Endothelial cell of umbilical vein (primary cell): ENCODE results near the gene R3HCC1L. TPM values are rescaled to one million over a fixed set of nuclear protein-coding genes. Genes with fewer than 3 reads are reported as not detected.

Experiments used
- BruUV-seq: library from RNA; stranded (reverse); fragments of 400-500 nt; replicated peaks from 2 replicates; lab custom pipeline; 2021; lab: Mats Ljungman, UMichigan
- CTCF ChIA-PET: fragments of 300-600, 350-600 bp; sonication (Branson Sonifier 250); formaldehyde crosslinking; loops from one replicate; lab custom pipeline; 2021; ENCODE audit warnings: antibody characterized with exemption, inconsistent platforms; lab: Charles Lee
- POLR2A ChIA-PET: fragments of 300-600, 350-600 bp; sonication (Branson Sonifier 250); formaldehyde crosslinking; loops from one replicate; lab custom pipeline; 2021; ENCODE audit warnings: antibody characterized with exemption, inconsistent platforms; lab: Charles Lee
- DNase-seq: peaks from one replicate; pipeline ENCODE4 v3.0.0-alpha.2; 2011; ENCODE audit warnings: low read depth, low spot score
- FAIRE-seq: peaks from 2 replicates; lab custom pipeline; 2011; peaks lifted over from hg19 to GRCh38; lab: Jason Lieb, UNC
- H2AFZ ChIP-seq: 2 replicates; pipeline ENCODE4 v1.6.0; 2012; ENCODE audit warnings: low read depth, low read length, control low read depth, inconsistent platforms
- H3K27ac ChIP-seq: 2 replicates; pipeline ENCODE4 v1.5.1; 2011; ENCODE audit warnings: low read depth, mild to moderate bottlenecking, control low read depth, low read length, moderate library complexity; ENCODE audit not compliant: insufficient read depth
- H3K27me3 ChIP-seq, 2 experiments: 2 replicates each; pipeline versions ENCODE4 v1.6.0 to v1.6.1; 2011; ENCODE audit warnings: low read length in 2 of 2, mixed read lengths in 1 of 2; ENCODE audit not compliant: control insufficient read depth in 2 of 2, insufficient read depth in 2 of 2
- H3K36me3 ChIP-seq, 2 experiments: 2 replicates in 1 of 2; 3 replicates in 1 of 2; pipeline ENCODE4 v1.5.1; 2011; ENCODE audit warnings: low read length in 2 of 2, mild to moderate bottlenecking in 1 of 2, moderate library complexity in 1 of 2; ENCODE audit not compliant: control insufficient read depth in 2 of 2, insufficient read depth in 2 of 2; ENCODE audit errors: extremely low read depth in 1 of 2
- H3K4me1 ChIP-seq: 3 replicates; pipeline ENCODE4 v1.5.1; 2011; ENCODE audit warnings: mild to moderate bottlenecking, low read length; ENCODE audit not compliant: control insufficient read depth, insufficient read depth; ENCODE audit errors: extremely low read depth
- H3K4me2 ChIP-seq: 2 replicates; pipeline ENCODE4 v1.6.1; 2011; ENCODE audit warnings: low read length, control low read depth, mixed read lengths; ENCODE audit not compliant: insufficient read depth
- H3K4me3 ChIP-seq, 3 experiments: fragments of 200-600 bp in 1 of 3; sonication (generic), shearing (Covaris generic) in 1 of 3; replicated peaks in 1 of 3; 2 replicates each; pipeline ENCODE4 v1.5.1; 2011 to 2016; ENCODE audit warnings: control low read depth in 3 of 3, low read length in 3 of 3, mild to moderate bottlenecking in 2 of 3, inconsistent platforms in 1 of 3, low read depth in 1 of 3, moderate library complexity in 1 of 3; ENCODE audit not compliant: insufficient read depth in 1 of 3
- H3K79me2 ChIP-seq: 2 replicates; pipeline ENCODE4 v1.6.0; 2012; ENCODE audit warnings: low read length, inconsistent platforms; ENCODE audit not compliant: control insufficient read depth, insufficient read depth
- H3K9ac ChIP-seq: replicated peaks from 2 replicates; pipeline ENCODE3; 2011; ENCODE audit warnings: low read length, control low read depth; ENCODE audit not compliant: insufficient read depth; ENCODE audit errors: extremely low read depth
- H3K9me1 ChIP-seq: replicated peaks from 3 replicates; pipeline ENCODE4 v1.6.0; 2011; ENCODE audit warnings: mild to moderate bottlenecking, low read length; ENCODE audit not compliant: control insufficient read depth, insufficient read depth; ENCODE audit errors: extremely low read depth
- H3K9me3 ChIP-seq: replicated peaks from 2 replicates; pipeline ENCODE4 v1.5.1; 2012; ENCODE audit warnings: low read length, inconsistent platforms; ENCODE audit not compliant: control insufficient read depth, insufficient read depth
- H4K20me1 ChIP-seq: replicated peaks from 2 replicates; pipeline ENCODE3; 2011; ENCODE audit warnings: mild to moderate bottlenecking, low read length; ENCODE audit not compliant: control insufficient read depth, insufficient read depth; ENCODE audit errors: extremely low read depth
- EZH2 ChIP-seq: IDR thresholded peaks from 2 replicates; pipeline ENCODE4 v1.6.1; 2012; ENCODE audit warnings: borderline replicate concordance, low read depth, mild to moderate bottlenecking, moderate library complexity, low read length, inconsistent platforms; ENCODE audit not compliant: severe bottlenecking
- FOS ChIP-seq: IDR thresholded peaks from 2 replicates; pipeline ENCODE4 v1.6.1; 2011; ENCODE audit warnings: mild to moderate bottlenecking, low read length, moderate library complexity, borderline replicate concordance; ENCODE audit not compliant: insufficient read depth
- GATA2 ChIP-seq: IDR thresholded peaks from 2 replicates; pipeline ENCODE4 v1.7.0; 2011; ENCODE audit warnings: low read depth, mild to moderate bottlenecking, moderate library complexity, mixed read lengths, low read length; ENCODE audit not compliant: insufficient read length, insufficient read depth
- JUN ChIP-seq: IDR thresholded peaks from 2 replicates; pipeline ENCODE4 v1.6.1; 2011; ENCODE audit warnings: borderline replicate concordance, low read depth; ENCODE audit not compliant: insufficient read length, insufficient read depth
- MAX ChIP-seq: IDR thresholded peaks from 2 replicates; pipeline ENCODE4 v1.6.1; 2011; ENCODE audit not compliant: insufficient read depth, insufficient read length
- MYC ChIP-seq: IDR thresholded peaks from one replicate; pipeline ENCODE4 v1.6.1; 2011; ENCODE audit warnings: mild to moderate bottlenecking, low read depth, low read length
- POLR2A ChIP-seq: IDR thresholded peaks from 2 replicates; pipeline ENCODE4 v1.6.1; 2012; ENCODE audit warnings: low read depth, mild to moderate bottlenecking, control low read depth, low read length
- POLR2AphosphoS5 ChIP-seq: IDR thresholded peaks from 2 replicates; pipeline ENCODE4 v1.6.1; 2012; ENCODE audit warnings: low read depth, mild to moderate bottlenecking, control low read depth, low read length, moderate library complexity; ENCODE audit not compliant: insufficient read depth
- dilution Hi-C: fragments of 300-500 bp; cut with MboI; formaldehyde crosslinking; loops from one replicate; pipeline ENCODE4 v1.15.0; 2019; ENCODE audit warnings: low sequenced_read_pairs; ENCODE audit not compliant: extremely low pct_ligation_motif_present
- intact Hi-C: fragments of 100-400 bp; cut with micrococcal nuclease; formaldehyde crosslinking; loops from one replicate; pipeline ENCODE4 v1.10.0; 2022
- polyA plus RNA-seq, 4 experiments: library from polyadenylated mRNA; depleted of rRNA in 3 of 4; stranded (reverse) in 3 of 4; unstranded in 1 of 4; fragments of >200 nt; gene quantifications; 2 replicates each; pipeline versions ENCODE4 v1.2.1 to v1.2.3, GENCODE V29; 2011 to 2012; ENCODE audit warnings: missing spikeins in 1 of 4
- total RNA-seq: library from RNA; stranded (reverse); gene quantifications from 2 replicates; pipeline ENCODE4 v1.2.3, GENCODE V29; 2021
- TF ChIP-seq, protein P1 (sequence below), 2 donors: IDR thresholded peaks; 1 replicate in 1 of 2; 2 replicates in 1 of 2; pipeline ENCODE4 v1.5.1; 2011; ENCODE audit warnings: low read length in 2 of 2, mild to moderate bottlenecking in 2 of 2, moderate library complexity in 2 of 2, control low read depth in 1 of 2, inconsistent platforms in 1 of 2, low read depth in 1 of 2; ENCODE audit not compliant: insufficient read depth in 1 of 2; ENCODE audit errors: extremely low read depth in 1 of 2

Gene R3HCC1L
- total and polyA plus RNA-seq, 2 donors (not counting 3 experiments of a cell fraction or from before 2014, with no cell fraction given): 6.3 to 12.4 TPM

- H3K4me1 ChIP-seq: no peaks in the 10 kb centered on the region
- intact Hi-C loops (no loop called here), dilution Hi-C loops (no loop called here)
- H3K9me3 ChIP-seq: no peaks in the 10 kb centered on the region
- H3K27ac ChIP-seq: no peak overlapping the region
- H2AFZ ChIP-seq: no peak overlapping the region
- H3K4me3 ChIP-seq: no peak overlapping the region
- H3K36me3 ChIP-seq: no peaks in the 10 kb centered on the region
- peaks cover 5 to 7% of the 10 kb centered on the region in 2 experiments for H3K27me3 ChIP-seq
- no peaks in the 10 kb centered on the region for H3K9me1 ChIP-seq
- no TSS peak for BruUV-seq
- DNase-seq: no peak
- TF ChIP-seq JUN: no peak
- no peak for TF ChIP-seq POLR2A
- no peak for TF ChIP-seq FOS
- no peak for TF ChIP-seq POLR2AphosphoS5
- H3K4me2 ChIP-seq: no peak overlapping the region
- H4K20me1 ChIP-seq: no peaks in the 10 kb centered on the region
- FAIRE-seq: no peak
- ChIA-PET POLR2A (no interaction called here), CTCF (interaction anchor here (0.9 to 2.9 kb wide), 4 partner anchors 13 to 252 kb away, joined by 3 to 13 read pairs (median 5); no protein-coding TSS in a partner anchor)
- H3K79me2 ChIP-seq: no peaks in the 10 kb centered on the region
- no peak overlapping the region for H3K9ac ChIP-seq
Measured at GRCh38 chr10:98292971-98293370, 158.5 kb downstream of the R3HCC1L start.

GRCh38 chr10:98293550-98294269 lies 159.3 kb downstream of the R3HCC1L start:
- no peak for FAIRE-seq
- Histone ChIP-seq H4K20me1 (no peaks in the 10 kb centered on the region), H3K4me1 (no peaks in the 10 kb centered on the region), H3K4me2 (no peak overlapping the region), H3K4me3 (no peak overlapping the region), H2AFZ (no peak overlapping the region), H3K27me3 (peaks cover 6 to 11% of the 10 kb centered on the region in 2 experiments), H3K79me2 (no peaks in the 10 kb centered on the region), H3K9me1 (no peaks in the 10 kb centered on the region), H3K36me3 (no peaks in the 10 kb centered on the region), H3K27ac (no peak overlapping the region), H3K9ac (no peak overlapping the region), H3K9me3 (no peaks in the 10 kb centered on the region)
- ChIA-PET POLR2A (no interaction called here), CTCF (interaction anchor here (0.6 to 2.9 kb wide), 6 partner anchors 9 to 253 kb away, joined by 3 to 13 read pairs (median 4); no protein-coding TSS in a partner anchor)
- intact Hi-C loops: no loop called here
- BruUV-seq: no TSS peak
- dilution Hi-C loops: no loop called here
- DNase-seq: no peak
- TF ChIP-seq MAX (no peak), EZH2 (no peak), GATA2 (no peak), MYC (no peak), JUN (no peak), FOS (no peak), POLR2A (no peak), POLR2AphosphoS5 (no peak)
- TF ChIP-seq, protein P1, sequence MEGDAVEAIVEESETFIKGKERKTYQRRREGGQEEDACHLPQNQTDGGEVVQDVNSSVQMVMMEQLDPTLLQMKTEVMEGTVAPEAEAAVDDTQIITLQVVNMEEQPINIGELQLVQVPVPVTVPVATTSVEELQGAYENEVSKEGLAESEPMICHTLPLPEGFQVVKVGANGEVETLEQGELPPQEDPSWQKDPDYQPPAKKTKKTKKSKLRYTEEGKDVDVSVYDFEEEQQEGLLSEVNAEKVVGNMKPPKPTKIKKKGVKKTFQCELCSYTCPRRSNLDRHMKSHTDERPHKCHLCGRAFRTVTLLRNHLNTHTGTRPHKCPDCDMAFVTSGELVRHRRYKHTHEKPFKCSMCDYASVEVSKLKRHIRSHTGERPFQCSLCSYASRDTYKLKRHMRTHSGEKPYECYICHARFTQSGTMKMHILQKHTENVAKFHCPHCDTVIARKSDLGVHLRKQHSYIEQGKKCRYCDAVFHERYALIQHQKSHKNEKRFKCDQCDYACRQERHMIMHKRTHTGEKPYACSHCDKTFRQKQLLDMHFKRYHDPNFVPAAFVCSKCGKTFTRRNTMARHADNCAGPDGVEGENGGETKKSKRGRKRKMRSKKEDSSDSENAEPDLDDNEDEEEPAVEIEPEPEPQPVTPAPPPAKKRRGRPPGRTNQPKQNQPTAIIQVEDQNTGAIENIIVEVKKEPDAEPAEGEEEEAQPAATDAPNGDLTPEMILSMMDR (IDR thresholded peaks at IDR 0.05; ENCODE audit: extremely low read depth in 1 of 2, insufficient read depth in 1 of 2, low read depth in 1 of 2, low read length in 2 of 2): no peak
